ENCODE data around the gene CWC27. TPM values are rescaled to one million over a fixed set of nuclear protein-coding genes. Genes with fewer than 3 reads are reported as not detected.

CWC27 gene
- total and polyA plus RNA-seq, 9 of the 15 experiments (the other 6 are each of a cell fraction or from before 2014, with no cell fraction given), result 19.7 to 49.3 (median 38.3) TPM

DNA sequence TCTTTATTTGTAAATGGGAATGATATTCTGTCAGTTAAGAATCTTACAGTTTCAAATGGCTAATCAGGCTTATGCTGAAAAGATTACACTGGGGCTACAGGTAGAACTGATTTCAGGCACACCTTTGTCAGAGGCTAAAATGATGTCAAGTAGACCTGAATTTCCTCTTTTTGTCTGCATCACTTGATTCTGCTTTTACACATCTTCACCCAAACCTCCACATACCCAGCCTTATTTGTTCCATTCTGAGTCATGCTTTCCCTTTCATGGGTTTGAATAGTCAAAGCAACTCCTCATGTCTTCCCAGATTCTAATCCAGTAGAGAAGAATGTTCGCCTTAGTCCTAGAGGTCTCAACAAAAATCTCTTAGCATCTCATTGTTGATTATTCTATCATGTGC is 156.4 kb downstream of the CWC27 start:
- Histone ChIP-seq H2AFZ (ENCODE audit: low read depth, low read length) (no peak overlapping the region), H3K9me3 (replicated peaks; ENCODE audit: control insufficient read depth, insufficient read depth, low read depth, low read length) (no peaks in the 10 kb centered on the region), H3K9ac (ENCODE audit: insufficient read depth in 1 of 2, low read depth in 2 of 2, low read length in 2 of 2) (no peak overlapping the region), H3K27ac (ENCODE audit: extremely low read depth, low read depth, low read length) (no peak overlapping the region), H3K4me3 (no peak overlapping the region), H3K4me2 (ENCODE audit: insufficient read depth, low read length) (no peak overlapping the region), H3K4me1 (replicated peaks in 1 of 2; ENCODE audit: control insufficient read depth in 2 of 2, insufficient read depth in 2 of 2, low read length in 2 of 2) (no peaks in the 10 kb centered on the region), H4K20me1 (replicated peaks; ENCODE audit: control insufficient read depth, insufficient read depth, low read length) (no peaks in the 10 kb centered on the region), H3K27me3 (ENCODE audit: control insufficient read depth in 2 of 2, insufficient read depth in 2 of 2, low read length in 2 of 2) (no peaks in the 10 kb centered on the region), H3K9me1 (ENCODE audit: control insufficient read depth, insufficient read depth, low read length) (no peaks in the 10 kb centered on the region), H3K79me2 (ENCODE audit: control insufficient read depth, insufficient read depth, low read length) (no peaks in the 10 kb centered on the region), H3K36me3 (ENCODE audit: control insufficient read depth, insufficient read depth, low read length) (no peaks in the 10 kb centered on the region)
- no TSS peak for BruUV-seq (replicated peaks)
- in situ Hi-C loops (cut with MboI) (no loop called here), intact Hi-C loops (cut with micrococcal nuclease) (no loop called here)
- ChIA-PET POLR2A (interaction anchor here (0.6 kb wide), 1 partner anchor 9 kb away, joined by 3 read pairs; no protein-coding TSS in a partner anchor), CTCF (ENCODE audit: low intra/inter-chr PET ratio) (no interaction called here)
- WGBS (ENCODE audit: insufficient coverage, low coverage, missing lambda C conversion rate), result 68% methylated on average over 1 of the region's 1 CpG
- ATAC-seq (no peak), FAIRE-seq (no peak), DNase-seq (ENCODE audit: extremely low read depth in 1 of 4, low spot score in 3 of 4) (no peak)
- TF ChIP-seq PHTF2 (CRISPR knock-in tag; IDR thresholded peaks at IDR 0.05), result no peak
- no peak for TF ChIP-seq BHLHE40 (IDR thresholded peaks at IDR 0.05; ENCODE audit: low read length)
- TF ChIP-seq ZKSCAN1 (IDR thresholded peaks at IDR 0.05; ENCODE audit: low read depth, low read length), result no peak
- no peak for TF ChIP-seq NCOR1 (IDR thresholded peaks at IDR 0.05)

DNA sequence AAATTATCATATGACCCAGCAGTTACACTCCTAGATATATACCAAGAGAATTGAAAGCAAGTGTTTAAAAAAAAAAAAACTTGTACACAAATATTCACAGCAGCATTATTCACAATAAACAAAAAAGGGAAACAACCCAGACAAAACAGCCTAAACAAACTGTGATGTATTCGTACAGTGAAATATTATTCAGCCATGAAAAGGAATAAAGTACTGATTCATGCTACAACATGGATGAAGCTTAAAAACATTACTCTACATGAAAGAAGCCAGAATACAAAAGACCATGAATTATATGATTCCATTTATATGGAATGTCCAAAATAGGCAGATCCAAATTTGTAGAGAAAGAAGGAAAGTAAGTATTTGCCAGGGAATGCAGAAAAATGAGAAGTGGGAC is 161.1 kb downstream of the CWC27 start:
- Histone ChIP-seq H3K9ac (ENCODE audit: insufficient read depth in 1 of 2, low read depth in 2 of 2, low read length in 2 of 2) (no peak overlapping the region), H3K27me3 (ENCODE audit: control insufficient read depth in 2 of 2, insufficient read depth in 2 of 2, low read length in 2 of 2) (no peaks in the 10 kb centered on the region), H3K4me3 (no peak overlapping the region), H3K79me2 (ENCODE audit: control insufficient read depth, insufficient read depth, low read length) (no peaks in the 10 kb centered on the region), H3K9me3 (replicated peaks; ENCODE audit: control insufficient read depth, insufficient read depth, low read depth, low read length) (no peaks in the 10 kb centered on the region), H3K4me2 (ENCODE audit: insufficient read depth, low read length) (no peak overlapping the region), H3K27ac (ENCODE audit: extremely low read depth, low read depth, low read length) (no peak overlapping the region), H3K4me1 (replicated peaks in 1 of 2; ENCODE audit: control insufficient read depth in 2 of 2, insufficient read depth in 2 of 2, low read length in 2 of 2) (no peaks in the 10 kb centered on the region), H3K36me3 (ENCODE audit: control insufficient read depth, insufficient read depth, low read length) (no peaks in the 10 kb centered on the region), H4K20me1 (replicated peaks; ENCODE audit: control insufficient read depth, insufficient read depth, low read length) (no peaks in the 10 kb centered on the region), H2AFZ (ENCODE audit: low read depth, low read length) (no peak overlapping the region), H3K9me1 (ENCODE audit: control insufficient read depth, insufficient read depth, low read length) (no peaks in the 10 kb centered on the region)
- ChIA-PET POLR2A (no interaction called here), CTCF (ENCODE audit: low intra/inter-chr PET ratio) (no interaction called here)
- DNase-seq (ENCODE audit: extremely low read depth in 1 of 4, low spot score in 3 of 4) (no peak), ATAC-seq (no peak), FAIRE-seq (no peak)
- 100% methylated on average over 1 of the region's 1 CpG for WGBS (ENCODE audit: insufficient coverage, low coverage, missing lambda C conversion rate)
- TF ChIP-seq, protein P1, sequence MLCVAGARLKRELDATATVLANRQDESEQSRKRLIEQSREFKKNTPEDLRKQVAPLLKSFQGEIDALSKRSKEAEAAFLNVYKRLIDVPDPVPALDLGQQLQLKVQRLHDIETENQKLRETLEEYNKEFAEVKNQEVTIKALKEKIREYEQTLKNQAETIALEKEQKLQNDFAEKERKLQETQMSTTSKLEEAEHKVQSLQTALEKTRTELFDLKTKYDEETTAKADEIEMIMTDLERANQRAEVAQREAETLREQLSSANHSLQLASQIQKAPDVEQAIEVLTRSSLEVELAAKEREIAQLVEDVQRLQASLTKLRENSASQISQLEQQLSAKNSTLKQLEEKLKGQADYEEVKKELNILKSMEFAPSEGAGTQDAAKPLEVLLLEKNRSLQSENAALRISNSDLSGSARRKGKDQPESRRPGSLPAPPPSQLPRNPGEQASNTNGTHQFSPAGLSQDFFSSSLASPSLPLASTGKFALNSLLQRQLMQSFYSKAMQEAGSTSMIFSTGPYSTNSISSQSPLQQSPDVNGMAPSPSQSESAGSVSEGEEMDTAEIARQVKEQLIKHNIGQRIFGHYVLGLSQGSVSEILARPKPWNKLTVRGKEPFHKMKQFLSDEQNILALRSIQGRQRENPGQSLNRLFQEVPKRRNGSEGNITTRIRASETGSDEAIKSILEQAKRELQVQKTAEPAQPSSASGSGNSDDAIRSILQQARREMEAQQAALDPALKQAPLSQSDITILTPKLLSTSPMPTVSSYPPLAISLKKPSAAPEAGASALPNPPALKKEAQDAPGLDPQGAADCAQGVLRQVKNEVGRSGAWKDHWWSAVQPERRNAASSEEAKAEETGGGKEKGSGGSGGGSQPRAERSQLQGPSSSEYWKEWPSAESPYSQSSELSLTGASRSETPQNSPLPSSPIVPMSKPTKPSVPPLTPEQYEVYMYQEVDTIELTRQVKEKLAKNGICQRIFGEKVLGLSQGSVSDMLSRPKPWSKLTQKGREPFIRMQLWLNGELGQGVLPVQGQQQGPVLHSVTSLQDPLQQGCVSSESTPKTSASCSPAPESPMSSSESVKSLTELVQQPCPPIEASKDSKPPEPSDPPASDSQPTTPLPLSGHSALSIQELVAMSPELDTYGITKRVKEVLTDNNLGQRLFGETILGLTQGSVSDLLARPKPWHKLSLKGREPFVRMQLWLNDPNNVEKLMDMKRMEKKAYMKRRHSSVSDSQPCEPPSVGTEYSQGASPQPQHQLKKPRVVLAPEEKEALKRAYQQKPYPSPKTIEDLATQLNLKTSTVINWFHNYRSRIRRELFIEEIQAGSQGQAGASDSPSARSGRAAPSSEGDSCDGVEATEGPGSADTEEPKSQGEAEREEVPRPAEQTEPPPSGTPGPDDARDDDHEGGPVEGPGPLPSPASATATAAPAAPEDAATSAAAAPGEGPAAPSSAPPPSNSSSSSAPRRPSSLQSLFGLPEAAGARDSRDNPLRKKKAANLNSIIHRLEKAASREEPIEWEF (CRISPR knock-in tag; IDR thresholded peaks at IDR 0.05), result no peak
- peak; percentile 62 for TF ChIP-seq ZNF146 (CRISPR knock-in tag; IDR thresholded peaks at IDR 0.05; ENCODE audit: unreplicated experiment)
- no peak for TF ChIP-seq KDM4B (IDR thresholded peaks at IDR 0.05; ENCODE audit: borderline replicate concordance in 2 of 2, low read depth in 1 of 2)
- no peak for TF ChIP-seq ARHGAP35 (IDR thresholded peaks at IDR 0.05; ENCODE audit: partially characterized antibody)
- in situ Hi-C loops (cut with MboI) (no loop called here), intact Hi-C loops (cut with micrococcal nuclease) (no loop called here)
- BruUV-seq (replicated peaks), result no TSS peak

Data from K562 (cell line).